HG02981 (cell line): Measurements from ENCODE around the gene ADM5.

ENCODE experiments used
- ATAC-seq: cut with Tn5 transposase; IDR thresholded peaks from one replicate; pipeline ENCODE4 v1.9.1; 2021; ENCODE audit warnings: mild to moderate bottlenecking, moderate library complexity; ENCODE audit not compliant: unreplicated experiment

Gene ADM5

DNA sequence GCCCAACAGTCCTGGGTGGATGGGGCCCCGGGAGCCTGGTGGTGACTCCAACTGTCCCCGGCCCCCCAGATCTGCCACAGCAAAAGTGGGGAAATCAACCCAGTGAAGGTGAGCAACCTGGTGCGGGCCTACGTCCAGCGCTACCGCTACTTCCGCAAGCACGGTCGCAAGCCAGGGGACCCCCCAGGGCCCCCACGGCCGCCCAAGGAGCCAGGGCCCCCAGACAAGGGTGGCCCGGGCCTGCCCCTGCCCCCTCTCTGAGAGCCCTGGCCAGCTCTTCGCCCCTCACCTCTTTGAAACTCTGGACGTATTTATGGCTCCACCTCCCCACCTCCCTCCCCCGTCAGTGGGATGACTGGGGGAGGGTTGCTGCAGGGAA is 31.3 kb upstream of the ADM5 start:
- ATAC-seq, result no peak

DNA sequence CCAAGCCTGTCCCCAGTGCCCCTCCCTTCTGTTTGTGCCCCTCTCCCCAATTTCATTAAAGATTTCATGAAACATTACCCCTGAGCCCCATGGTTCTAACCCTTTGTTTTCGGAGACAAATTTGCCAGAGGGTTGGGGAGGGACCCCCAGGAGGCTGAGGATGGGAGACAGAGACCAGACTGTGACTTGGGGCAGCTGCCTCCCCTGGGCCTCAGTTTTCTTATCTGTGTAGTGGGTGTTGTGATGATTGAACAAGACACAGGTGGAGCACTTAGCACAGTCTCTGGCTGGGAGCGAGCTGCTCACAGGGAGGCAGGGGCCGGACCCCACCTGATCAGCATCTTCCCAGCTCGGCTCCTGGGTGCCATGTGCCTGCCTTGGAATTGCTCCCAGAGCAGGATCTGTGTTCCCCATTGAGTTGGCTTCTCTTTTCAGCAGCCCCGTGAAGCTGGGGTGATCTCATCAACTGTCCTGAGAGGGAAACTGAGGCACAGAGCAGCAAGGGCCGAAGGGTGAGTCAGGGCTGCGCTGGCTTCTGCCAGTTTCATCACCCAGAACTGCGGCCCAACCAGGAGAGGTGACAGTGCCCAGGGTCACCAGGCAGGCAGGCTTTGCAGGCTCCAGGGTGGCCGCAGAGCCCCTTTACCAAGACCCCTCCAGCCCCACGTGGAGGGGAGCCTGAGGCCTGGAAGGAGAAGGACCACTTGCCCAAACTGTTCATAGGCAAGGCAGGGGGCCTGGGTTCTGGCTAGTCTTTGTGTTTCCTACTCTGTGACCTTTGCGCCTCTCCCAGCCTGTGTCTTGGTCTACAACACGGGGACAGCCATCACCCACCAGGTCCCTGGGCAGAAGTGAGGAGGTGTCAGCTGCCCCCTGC is 30.6 kb upstream of the ADM5 start:
- no peak for ATAC-seq

DNA sequence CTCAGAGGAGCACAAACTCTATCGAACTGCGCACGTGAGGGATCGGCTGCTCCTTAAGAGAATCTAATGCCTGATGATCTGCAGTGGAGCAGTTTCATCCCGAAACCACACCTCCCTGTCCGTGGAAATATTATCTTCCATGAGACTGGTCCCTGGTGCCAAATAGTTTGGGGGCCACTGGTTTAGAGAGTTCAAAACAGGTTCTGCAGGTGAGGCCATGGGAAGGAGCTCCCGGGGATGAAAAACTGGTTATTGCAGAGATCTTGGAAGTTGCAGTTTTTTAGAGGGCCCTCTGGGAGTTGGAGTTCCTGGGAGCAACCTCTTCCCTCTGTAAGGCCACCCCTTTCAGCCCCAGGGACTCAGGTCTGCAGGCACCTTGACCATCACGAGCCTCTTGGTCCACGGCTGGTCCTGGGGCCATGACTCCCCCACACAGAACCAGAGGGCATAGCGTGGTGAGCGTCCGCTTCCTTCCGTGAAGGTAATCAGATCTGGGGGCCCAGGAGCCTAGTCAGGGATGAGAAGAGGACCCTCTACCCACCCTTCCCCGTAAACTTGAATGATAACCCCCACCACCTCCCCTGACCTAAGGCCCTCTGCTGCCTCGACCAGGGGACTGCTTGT is 28.9 kb upstream of the ADM5 start:
- ATAC-seq, result no peak

DNA sequence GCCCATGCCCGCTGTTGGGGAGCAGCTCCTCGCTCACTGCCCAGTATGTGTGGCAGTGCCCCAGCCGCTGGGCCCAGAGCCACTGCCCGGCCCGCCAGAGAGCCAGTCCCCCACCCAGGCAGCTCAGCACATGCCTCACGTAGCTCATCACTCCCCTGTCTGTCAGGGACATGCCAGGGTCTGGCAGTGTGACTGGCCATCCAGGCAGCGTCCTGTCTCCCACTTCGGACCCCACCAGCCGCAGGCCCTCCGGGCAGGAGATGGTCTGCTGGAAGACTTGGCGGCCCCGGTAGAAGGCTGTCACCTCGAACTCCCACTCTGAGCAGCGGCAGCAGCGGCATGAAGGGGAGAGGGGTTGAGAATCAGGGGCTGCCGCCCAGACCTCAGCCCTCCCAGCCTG is 27.4 kb upstream of the ADM5 start:
- no peak for ATAC-seq

DNA sequence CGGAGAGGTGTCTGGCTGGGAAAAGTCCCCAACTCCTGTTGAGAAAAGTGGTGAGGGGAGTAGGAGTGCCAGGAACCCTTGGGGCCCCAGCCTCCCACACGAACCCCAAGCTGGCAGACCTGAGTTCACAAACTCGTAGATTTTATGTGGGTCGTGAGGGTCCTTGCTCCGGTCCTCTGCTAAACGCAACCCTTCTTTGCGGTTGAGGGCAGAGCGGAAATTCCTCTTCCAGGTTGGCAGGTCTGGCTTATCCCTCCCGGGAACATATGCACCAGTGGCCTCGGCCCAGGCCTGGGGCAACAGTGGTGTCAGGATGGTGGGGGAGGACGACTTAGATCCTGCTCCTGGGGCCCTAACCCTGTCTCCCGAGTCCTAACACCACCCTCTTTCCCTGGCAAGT is 26.2 kb upstream of the ADM5 start:
- ATAC-seq, result no peak

GRCh38 chr19:49664171-49665035 is 25.0 kb upstream of the ADM5 start:
- no peak for ATAC-seq

- ATAC-seq, result no peak
Measured at GRCh38 chr19:49665036-49665350, 24.4 kb upstream of the ADM5 start.

GRCh38 chr19:49665351-49666119 is 23.9 kb upstream of the ADM5 start, which contains the start of the genes BCL2L12 and IRF3:
TSS of gene BCL2L12 (plus strand) at chr19:49665933. CDS start at chr19:49666693, 760 bp downstream.
TSS of gene IRF3 (minus strand) at chr19:49665857. CDS start at chr19:49664838, 1,019 bp downstream.
- peak; percentile 83 for ATAC-seq

DNA sequence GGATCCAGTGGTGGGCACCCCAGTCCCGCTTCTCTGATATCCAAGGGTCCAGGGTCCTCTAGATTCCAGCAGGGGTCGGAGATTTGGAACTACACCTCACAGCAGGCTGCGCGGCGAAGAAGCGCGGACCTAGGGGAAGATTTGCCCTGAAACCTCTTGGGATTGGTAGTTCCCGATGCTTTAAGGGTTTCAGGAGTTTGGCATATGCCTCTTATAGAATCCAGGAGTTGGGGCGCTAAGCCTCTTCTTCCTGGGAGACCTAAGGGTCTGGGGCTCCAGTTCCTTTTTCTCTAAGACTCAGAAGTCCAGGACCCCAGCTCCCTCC is 23.3 kb upstream of the ADM5 start:
- ATAC-seq, result no peak

- no peak for ATAC-seq
Measured at GRCh38 chr19:49667473-49667872, 21.9 kb upstream of the ADM5 start.

DNA sequence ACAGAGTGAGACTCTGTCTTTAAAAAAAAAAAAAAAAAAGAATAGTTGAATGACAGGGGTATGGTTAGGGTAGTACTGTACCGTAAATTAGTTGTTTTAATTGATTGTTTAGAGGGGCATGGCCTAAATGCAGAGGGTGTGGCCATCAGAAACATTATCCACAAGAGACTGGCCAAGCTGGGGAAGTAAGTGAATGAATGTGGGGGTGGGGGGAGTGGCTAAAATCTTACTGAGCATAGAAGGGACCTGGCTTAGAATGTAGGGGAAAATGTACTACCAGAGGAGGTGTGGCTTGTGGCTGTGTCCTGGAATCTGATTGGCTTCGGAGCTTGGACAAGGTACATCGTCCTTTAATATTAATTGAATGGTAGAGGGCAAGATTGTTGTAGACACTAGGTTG is 19.9 kb upstream of the ADM5 start:
- ATAC-seq, result no peak

GRCh38 chr19:49672131-49672919 is 17.1 kb upstream of the ADM5 start:
- ATAC-seq, result no peak

DNA sequence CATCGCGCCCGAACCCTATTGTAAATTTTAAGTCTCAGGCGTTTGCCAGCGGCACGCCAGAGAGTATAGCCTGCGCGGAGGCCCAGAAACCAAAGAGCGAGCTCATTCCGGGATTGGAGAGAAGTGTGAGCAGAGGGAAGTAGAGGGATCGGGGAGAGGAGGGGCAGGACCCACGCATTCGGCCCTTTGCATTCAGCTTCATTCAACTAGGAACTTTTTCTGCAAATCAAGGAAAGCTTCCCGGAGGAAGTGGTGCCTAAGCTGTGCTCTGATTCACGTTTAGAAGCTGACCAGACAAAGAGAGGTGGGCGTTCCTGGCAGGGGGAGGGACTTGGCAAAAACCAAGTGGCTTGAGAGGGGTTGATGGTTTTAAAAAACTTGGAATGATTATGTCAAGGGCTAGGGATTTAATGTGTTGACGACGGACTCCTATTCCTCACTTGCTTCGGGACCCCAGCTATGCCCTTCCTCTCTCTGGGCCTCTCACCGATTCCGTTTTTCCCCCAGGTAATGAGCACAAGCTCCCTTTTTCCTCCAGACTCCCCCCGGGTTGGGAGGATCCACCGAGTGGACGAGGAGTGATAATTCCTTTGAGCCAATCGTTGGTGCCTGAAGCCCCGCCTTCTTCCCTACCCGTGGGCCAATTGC is 13.1 kb upstream of the ADM5 start:
- no peak for ATAC-seq

- ATAC-seq, result peak; percentile 63
Measured at GRCh38 chr19:49676784-49677230, 12.6 kb upstream of the ADM5 start.

- no peak for ATAC-seq
Measured at GRCh38 chr19:49677231-49677900, 12.0 kb upstream of the ADM5 start, which contains the start of gene PRMT1. TSS of gene PRMT1 (plus strand) at chr19:49677271. CDS start at chr19:49677281, 10 bp downstream.

DNA sequence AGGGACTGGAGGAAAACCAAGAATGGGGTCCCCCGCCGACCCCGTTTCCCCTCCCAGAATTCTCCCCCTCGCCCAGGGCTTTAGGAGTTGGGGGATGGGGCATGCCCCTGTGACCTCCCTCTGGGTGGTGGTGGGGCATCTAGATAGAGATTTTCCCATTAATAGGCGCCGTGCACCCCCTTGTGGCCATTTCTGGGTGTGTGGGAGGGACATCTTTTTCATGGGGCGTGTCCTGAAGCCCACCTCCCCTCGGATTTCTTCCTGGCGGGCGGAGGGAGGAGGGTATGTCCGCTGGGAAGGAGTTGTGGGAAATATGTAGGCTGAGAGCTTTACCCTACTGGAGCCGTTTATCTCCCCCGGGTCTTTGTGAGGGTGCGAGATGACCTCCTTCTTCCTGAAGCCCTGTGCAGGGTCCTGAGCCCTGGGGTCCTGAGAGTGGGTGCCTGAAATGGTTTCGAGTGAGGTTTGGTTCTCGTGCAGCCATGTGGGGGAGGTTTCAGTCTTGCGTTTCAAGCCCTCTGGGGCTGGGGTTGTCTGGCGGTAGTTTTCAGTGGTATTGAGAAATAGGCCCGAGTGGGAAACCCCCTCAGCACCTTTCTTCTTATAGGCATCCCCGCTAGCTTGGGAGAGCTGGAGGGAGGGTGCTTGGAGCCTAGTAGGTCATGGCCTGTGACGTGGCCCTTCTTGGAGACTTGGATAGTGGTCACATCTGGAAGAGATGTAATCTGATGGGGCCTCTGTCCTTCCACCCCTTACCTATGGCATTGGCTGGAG is 11.3 kb upstream of the ADM5 start:
- no peak for ATAC-seq

GRCh38 chr19:49678985-49679770 is 10.2 kb upstream of the ADM5 start:
- no peak for ATAC-seq
